Mucosa of rectum (tissue), 2 donors: Measurements from ENCODE around the gene EDC3.

Source experiments
- H3K27ac ChIP-seq, 2 donors: one replicate each; pipeline ENCODE4 v1.7.0; 2013; ENCODE audit warnings: inconsistent platforms in 2 of 2, low read depth in 2 of 2, low read length in 2 of 2
- H3K27me3 ChIP-seq, 2 donors: one replicate each; pipeline ENCODE4 v1.7.0; 2013; ENCODE audit warnings: low read length in 2 of 2; ENCODE audit not compliant: control insufficient read depth in 2 of 2, insufficient read depth in 2 of 2
- H3K36me3 ChIP-seq, 2 donors: one replicate each; pipeline ENCODE4 v1.7.0; 2013; ENCODE audit warnings: low read length in 2 of 2; ENCODE audit not compliant: control insufficient read depth in 2 of 2, insufficient read depth in 2 of 2
- H3K4me1 ChIP-seq, 2 donors: one replicate each; pipeline ENCODE4 v1.7.0; 2013; ENCODE audit warnings: low read length in 2 of 2, mild to moderate bottlenecking in 1 of 2; ENCODE audit not compliant: control insufficient read depth in 2 of 2, insufficient read depth in 2 of 2
- H3K4me3 ChIP-seq, 2 donors: one replicate each; pipeline ENCODE4 v1.7.0; 2013; ENCODE audit warnings: low read length in 2 of 2
- H3K9ac ChIP-seq, 2 donors: one replicate each; pipeline ENCODE4 v1.7.0; 2013; ENCODE audit warnings: low read length in 2 of 2, low read depth in 1 of 2, mild to moderate bottlenecking in 1 of 2
- H3K9me3 ChIP-seq, 2 donors: one replicate each; pipeline ENCODE4 v1.7.0; 2013; ENCODE audit warnings: low read length in 2 of 2; ENCODE audit not compliant: control insufficient read depth in 2 of 2
- donor health status: healthy.
- donor health status: Normal muscosa, but diverticular disease.

Gene EDC3

GRCh38 chr15:74628949-74629348, 66.9 kb downstream of the EDC3 start:
- Histone ChIP-seq H3K27me3 (no peaks in the 10 kb centered on the region), H3K27ac (no peak overlapping the region), H3K9ac (no peak overlapping the region), H3K4me3 (no peak overlapping the region), H3K4me1 (peaks cover 0 to 8% of the 10 kb centered on the region in 2 donors), H3K36me3 (peaks cover 85 to 92% of the 10 kb centered on the region in 2 donors), H3K9me3 (no peaks in the 10 kb centered on the region)

GRCh38 chr15:74628199-74628598, 67.6 kb downstream of the EDC3 start:
- Histone ChIP-seq H3K36me3 (peaks cover 89 to 95% of the 10 kb centered on the region in 2 donors), H3K27ac (no peak overlapping the region), H3K4me1 (peaks cover 0 to 8% of the 10 kb centered on the region in 2 donors), H3K9ac (no peak overlapping the region), H3K27me3 (no peaks in the 10 kb centered on the region), H3K4me3 (no peak overlapping the region), H3K9me3 (no peaks in the 10 kb centered on the region)

DNA sequence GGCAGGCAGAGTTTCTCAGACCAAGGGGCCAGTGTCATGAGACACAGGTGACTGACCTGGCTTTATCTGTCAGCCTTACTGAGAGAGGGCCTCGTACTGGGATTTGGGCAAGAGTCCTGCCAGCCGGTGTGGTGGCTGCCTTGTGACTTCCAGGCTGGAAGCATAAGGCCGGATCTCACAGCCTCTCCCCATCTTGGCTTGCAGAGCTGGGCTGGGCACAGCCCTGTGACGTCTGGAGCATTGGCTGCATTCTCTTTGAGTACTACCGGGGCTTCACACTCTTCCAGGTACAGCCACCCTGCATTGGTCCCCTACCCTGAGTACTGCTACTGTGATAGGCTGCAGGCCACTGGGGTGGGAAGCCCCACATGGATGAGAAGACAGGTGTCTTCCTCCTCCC, 68.1 kb downstream of the EDC3 start:
- Histone ChIP-seq H3K4me1 (peaks cover 0 to 8% of the 10 kb centered on the region in 2 donors), H3K9ac (no peak overlapping the region), H3K27ac (peak overlapping the region in 1 of 2 donors; percentile 67)

GRCh38 chr15:74626752-74627692, 68.8 kb downstream of the EDC3 start:
- H3K36me3 ChIP-seq, result peaks cover 91 to 95% of the 10 kb centered on the region in 2 donors
- H3K27ac ChIP-seq, result peak overlapping the region in 1 of 2 donors; percentile 67
- no peak overlapping the region for H3K9ac ChIP-seq

More for the DNA sequence above, 68.1 kb downstream of the EDC3 start:
- Histone ChIP-seq H3K4me3 (no peak overlapping the region), H3K27me3 (no peaks in the 10 kb centered on the region), H3K9me3 (no peaks in the 10 kb centered on the region), H3K36me3 (peaks cover 89 to 95% of the 10 kb centered on the region in 2 donors)

GRCh38 chr15:74626336-74626735, 69.5 kb downstream of the EDC3 start:
- no peak overlapping the region for H3K9ac ChIP-seq

More at GRCh38 chr15:74626752-74627692, 68.8 kb downstream of the EDC3 start:
- H3K9me3 ChIP-seq, result no peaks in the 10 kb centered on the region
- H3K27me3 ChIP-seq, result no peaks in the 10 kb centered on the region
- peaks cover 0 to 8% of the 10 kb centered on the region in 2 donors for H3K4me1 ChIP-seq
- no peak overlapping the region for H3K4me3 ChIP-seq

DNA sequence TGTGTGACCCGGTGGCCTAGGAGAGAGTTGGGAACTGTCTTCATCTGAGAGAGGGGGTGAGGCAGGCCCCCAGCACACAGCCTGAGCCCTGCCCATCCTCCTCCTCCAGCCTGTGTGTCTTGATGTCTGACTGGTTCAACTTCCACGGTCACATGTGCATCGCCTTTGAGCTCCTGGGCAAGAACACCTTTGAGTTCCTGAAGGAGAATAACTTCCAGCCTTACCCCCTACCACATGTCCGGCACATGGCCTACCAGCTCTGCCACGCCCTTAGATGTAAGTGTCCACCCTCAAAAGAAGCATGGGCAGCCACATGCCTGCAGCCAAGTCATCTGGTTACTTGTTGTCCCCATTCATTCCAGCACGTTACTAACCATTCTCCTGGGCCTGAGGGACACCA, 70.1 kb downstream of the EDC3 start:
- H3K27me3 ChIP-seq, result no peaks in the 10 kb centered on the region
- peaks cover 5 to 11% of the 10 kb centered on the region in 2 donors for H3K4me1 ChIP-seq
- no peaks in the 10 kb centered on the region for H3K9me3 ChIP-seq
- peaks cover 93 to 96% of the 10 kb centered on the region in 2 donors for H3K36me3 ChIP-seq
- no peak overlapping the region for H3K27ac ChIP-seq
- no peak overlapping the region for H3K4me3 ChIP-seq
- no peak overlapping the region for H3K9ac ChIP-seq

More at GRCh38 chr15:74626336-74626735, 69.5 kb downstream of the EDC3 start:
- H3K27ac ChIP-seq, result peak overlapping the region in 1 of 2 donors; percentile 52
- H3K9me3 ChIP-seq, result no peaks in the 10 kb centered on the region
- no peak overlapping the region for H3K4me3 ChIP-seq
- no peaks in the 10 kb centered on the region for H3K27me3 ChIP-seq
- peaks cover 94 to 95% of the 10 kb centered on the region in 2 donors for H3K36me3 ChIP-seq
- H3K4me1 ChIP-seq, result peaks cover under 1 to 8% of the 10 kb centered on the region in 2 donors

DNA sequence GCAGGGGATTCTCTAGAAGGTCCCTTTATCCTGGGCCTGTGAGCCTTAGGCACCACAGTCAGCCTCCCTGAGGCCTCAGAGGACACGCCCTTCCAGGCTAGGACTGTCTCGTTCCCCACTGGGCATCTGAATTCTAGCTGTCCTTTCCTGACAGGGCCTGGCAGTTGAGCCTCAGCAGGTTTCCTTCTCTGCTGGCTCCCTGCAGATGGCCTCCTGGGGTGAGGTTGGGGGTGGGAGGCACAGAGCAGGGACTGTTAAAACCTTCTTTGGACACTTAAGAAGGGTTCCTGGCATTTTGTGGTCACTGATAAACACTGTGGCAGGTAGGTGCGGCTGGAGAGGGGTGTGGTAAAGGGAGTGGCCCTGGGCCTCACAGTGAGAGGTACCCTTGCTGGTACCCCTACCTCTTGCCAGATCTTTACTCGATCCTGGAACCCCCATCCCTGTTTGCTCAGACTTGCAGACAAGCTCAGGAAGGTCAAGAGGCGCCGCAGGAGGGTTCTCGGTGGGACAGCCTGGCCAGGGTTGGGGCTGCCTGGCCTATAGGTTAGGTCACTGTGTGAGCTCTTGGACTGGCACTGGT, 71.7 kb downstream of the EDC3 start:
- peaks cover 100% of the 10 kb centered on the region in 2 donors for H3K36me3 ChIP-seq
- H3K27me3 ChIP-seq, result no peaks in the 10 kb centered on the region
- no peak overlapping the region for H3K4me3 ChIP-seq
- no peaks in the 10 kb centered on the region for H3K9me3 ChIP-seq
- no peak overlapping the region for H3K27ac ChIP-seq
- no peak overlapping the region for H3K9ac ChIP-seq
- peaks cover 5 to 11% of the 10 kb centered on the region in 2 donors for H3K4me1 ChIP-seq

- Histone ChIP-seq H3K4me3 (no peak overlapping the region), H3K36me3 (peaks cover 87 to 89% of the 10 kb centered on the region in 2 donors), H3K27ac (no peak overlapping the region), H3K9ac (no peak overlapping the region), H3K4me1 (peaks cover 14 to 20% of the 10 kb centered on the region in 2 donors), H3K27me3 (no peaks in the 10 kb centered on the region), H3K9me3 (no peaks in the 10 kb centered on the region)
Observed at GRCh38 chr15:74622758-74623157, 73.1 kb downstream of the EDC3 start.

- Histone ChIP-seq H3K9me3 (no peaks in the 10 kb centered on the region), H3K4me1 (peaks cover 22 to 28% of the 10 kb centered on the region in 2 donors), H3K27ac (no peak overlapping the region), H3K9ac (no peak overlapping the region), H3K4me3 (no peak overlapping the region), H3K27me3 (no peaks in the 10 kb centered on the region), H3K36me3 (peaks cover 78 to 81% of the 10 kb centered on the region in 2 donors)
Observed at GRCh38 chr15:74621936-74622335, 73.9 kb downstream of the EDC3 start.

DNA sequence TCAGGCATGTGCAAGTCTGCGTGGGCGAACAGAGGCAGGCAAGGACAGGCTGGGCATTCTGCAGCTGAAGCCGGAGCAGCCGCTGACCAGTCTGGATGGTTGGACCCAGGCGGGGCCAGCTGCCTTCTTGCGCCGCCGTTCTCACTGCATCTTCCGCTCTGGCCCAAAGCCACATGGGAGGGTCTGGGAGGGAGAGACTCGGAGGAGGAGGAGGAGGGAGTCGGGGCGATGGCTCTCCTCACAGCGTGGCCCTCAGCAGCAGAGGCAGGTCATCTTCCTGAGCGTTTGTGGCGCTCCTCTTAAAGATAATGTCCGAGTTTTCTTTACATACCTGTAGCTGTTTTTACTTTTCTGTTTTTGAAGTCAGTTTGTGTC, 74.3 kb downstream of the EDC3 start:
- Histone ChIP-seq H3K27ac (no peak overlapping the region), H3K9me3 (no peaks in the 10 kb centered on the region), H3K4me1 (peaks cover 26 to 31% of the 10 kb centered on the region in 2 donors), H3K4me3 (no peak overlapping the region), H3K9ac (no peak overlapping the region), H3K36me3 (peaks cover 74 to 77% of the 10 kb centered on the region in 2 donors), H3K27me3 (no peaks in the 10 kb centered on the region)
